Nephron progenitor cell (in vitro differentiated cells): ENCODE data around the gene ABHD14A.
A peak's percentile ranks its signal among the peaks of the same experiment; 100 is the strongest.

Experiments used
- DNase-seq: peaks from one replicate; pipeline ENCODE4 v3.0.0; 2021
- H3K27ac Mint-ChIP-seq: 2 replicates; pipeline ENCODE4 v1.8.0; 2021; ENCODE audit warnings: mild to moderate bottlenecking, moderate library complexity, mixed read lengths
- H3K27me3 Mint-ChIP-seq: 2 replicates; pipeline ENCODE4 v1.8.0; 2021; ENCODE audit warnings: mild to moderate bottlenecking, low read depth, mixed read lengths; ENCODE audit not compliant: poor library complexity
- H3K36me3 Mint-ChIP-seq: 2 replicates; pipeline ENCODE4 v1.8.0; 2021; ENCODE audit warnings: low read depth, mixed read lengths
- H3K4me1 Mint-ChIP-seq: 2 replicates; pipeline ENCODE4 v1.8.0; 2021; ENCODE audit warnings: mixed read lengths
- H3K4me3 Mint-ChIP-seq: 2 replicates; pipeline ENCODE4 v1.8.0; 2021; ENCODE audit warnings: mild to moderate bottlenecking, moderate library complexity, mixed read lengths
- H3K9me3 Mint-ChIP-seq: 2 replicates; pipeline ENCODE4 v1.8.0; 2021; ENCODE audit warnings: mild to moderate bottlenecking, moderate library complexity, mixed read lengths
- TF ChIP-seq, protein P1 (sequence below): fragments of 200-600 bp; sonication (generic); IDR thresholded peaks from 2 replicates; pipeline ENCODE4 v1.5.0; 2021; ENCODE audit warnings: antibody characterized with exemption

The ABHD14A gene

DNA sequence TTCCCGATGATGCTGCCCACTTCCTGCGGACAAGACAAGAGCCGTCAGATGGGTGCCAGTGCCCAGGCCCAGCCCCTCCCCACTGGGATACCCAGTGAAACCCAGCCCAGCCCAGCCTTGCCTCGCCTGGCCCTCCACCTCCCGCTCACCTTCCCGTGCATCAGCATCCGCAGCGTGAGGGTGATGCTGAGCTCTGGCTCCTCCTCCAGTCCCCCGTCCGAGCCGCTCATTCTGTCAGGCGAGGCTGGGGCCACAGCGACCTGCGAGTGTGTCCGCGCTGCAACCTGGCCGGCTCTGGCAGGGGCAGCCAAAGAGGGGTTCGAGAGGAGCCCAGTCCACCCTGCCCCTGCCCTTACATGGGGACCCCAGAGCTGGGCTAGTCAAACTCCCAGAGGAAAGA lies 13.9 kb upstream of the ABHD14A start:
- Mint-ChIP-seq H3K9me3 (no peaks in the 10 kb centered on the region), H3K4me1 (peaks cover 51% of the 10 kb centered on the region), H3K27ac (peak overlapping the region; percentile 77), H3K36me3 (peaks cover 27% of the 10 kb centered on the region), H3K27me3 (no peaks in the 10 kb centered on the region), H3K4me3 (no peak overlapping the region)
- TF ChIP-seq, protein P1, sequence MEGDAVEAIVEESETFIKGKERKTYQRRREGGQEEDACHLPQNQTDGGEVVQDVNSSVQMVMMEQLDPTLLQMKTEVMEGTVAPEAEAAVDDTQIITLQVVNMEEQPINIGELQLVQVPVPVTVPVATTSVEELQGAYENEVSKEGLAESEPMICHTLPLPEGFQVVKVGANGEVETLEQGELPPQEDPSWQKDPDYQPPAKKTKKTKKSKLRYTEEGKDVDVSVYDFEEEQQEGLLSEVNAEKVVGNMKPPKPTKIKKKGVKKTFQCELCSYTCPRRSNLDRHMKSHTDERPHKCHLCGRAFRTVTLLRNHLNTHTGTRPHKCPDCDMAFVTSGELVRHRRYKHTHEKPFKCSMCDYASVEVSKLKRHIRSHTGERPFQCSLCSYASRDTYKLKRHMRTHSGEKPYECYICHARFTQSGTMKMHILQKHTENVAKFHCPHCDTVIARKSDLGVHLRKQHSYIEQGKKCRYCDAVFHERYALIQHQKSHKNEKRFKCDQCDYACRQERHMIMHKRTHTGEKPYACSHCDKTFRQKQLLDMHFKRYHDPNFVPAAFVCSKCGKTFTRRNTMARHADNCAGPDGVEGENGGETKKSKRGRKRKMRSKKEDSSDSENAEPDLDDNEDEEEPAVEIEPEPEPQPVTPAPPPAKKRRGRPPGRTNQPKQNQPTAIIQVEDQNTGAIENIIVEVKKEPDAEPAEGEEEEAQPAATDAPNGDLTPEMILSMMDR: no peak
- no peak for DNase-seq

GRCh38 chr3:51961602-51962569 lies 13.0 kb upstream of the ABHD14A start:
- H3K4me1 Mint-ChIP-seq: peaks cover 55% of the 10 kb centered on the region
- no peak overlapping the region for H3K4me3 Mint-ChIP-seq
- H3K27ac Mint-ChIP-seq: peak overlapping the region; percentile 77
- H3K27me3 Mint-ChIP-seq: no peaks in the 10 kb centered on the region
- H3K9me3 Mint-ChIP-seq: no peaks in the 10 kb centered on the region
- H3K36me3 Mint-ChIP-seq: peaks cover 27% of the 10 kb centered on the region
- TF ChIP-seq, protein P1: no peak
- no peak for DNase-seq

DNA sequence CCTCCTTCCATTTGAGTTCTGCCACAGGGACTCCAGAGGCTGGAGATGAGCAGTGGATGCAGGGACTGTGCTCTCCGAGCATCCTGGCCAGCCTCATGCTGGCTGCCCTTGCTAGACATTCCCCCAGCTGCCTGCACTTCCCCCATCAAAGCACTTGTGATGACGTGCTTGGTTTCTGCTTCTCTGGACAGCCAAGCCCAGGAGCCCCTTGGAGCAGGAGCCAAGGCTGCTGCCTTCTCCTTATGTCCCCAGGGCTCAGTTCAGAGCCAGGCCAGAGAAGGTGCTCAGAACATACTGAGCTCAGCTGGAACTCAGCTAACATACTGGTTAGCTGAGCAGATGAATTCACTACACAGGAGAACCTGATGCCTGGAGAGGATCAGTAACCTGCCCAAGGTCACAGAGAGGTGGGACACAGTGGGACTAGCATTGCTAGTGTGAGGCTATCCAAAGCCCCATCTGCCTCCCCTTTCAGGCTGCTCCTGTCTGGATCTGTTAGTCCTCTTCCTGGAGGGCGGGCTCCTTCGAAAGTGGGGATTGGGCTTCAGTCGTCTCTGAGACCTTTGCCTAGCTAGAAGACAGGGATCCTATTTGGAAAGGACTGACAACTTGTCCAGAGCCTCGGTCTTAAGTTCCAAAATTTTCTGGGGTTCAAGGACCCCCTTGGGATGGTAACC lies 11.9 kb upstream of the ABHD14A start:
- Mint-ChIP-seq H3K4me1 (peaks cover 55% of the 10 kb centered on the region), H3K4me3 (no peak overlapping the region), H3K9me3 (no peaks in the 10 kb centered on the region), H3K27me3 (no peaks in the 10 kb centered on the region), H3K36me3 (peaks cover 27% of the 10 kb centered on the region), H3K27ac (no peak overlapping the region)
- no peak for DNase-seq
- TF ChIP-seq, protein P1: no peak

DNA sequence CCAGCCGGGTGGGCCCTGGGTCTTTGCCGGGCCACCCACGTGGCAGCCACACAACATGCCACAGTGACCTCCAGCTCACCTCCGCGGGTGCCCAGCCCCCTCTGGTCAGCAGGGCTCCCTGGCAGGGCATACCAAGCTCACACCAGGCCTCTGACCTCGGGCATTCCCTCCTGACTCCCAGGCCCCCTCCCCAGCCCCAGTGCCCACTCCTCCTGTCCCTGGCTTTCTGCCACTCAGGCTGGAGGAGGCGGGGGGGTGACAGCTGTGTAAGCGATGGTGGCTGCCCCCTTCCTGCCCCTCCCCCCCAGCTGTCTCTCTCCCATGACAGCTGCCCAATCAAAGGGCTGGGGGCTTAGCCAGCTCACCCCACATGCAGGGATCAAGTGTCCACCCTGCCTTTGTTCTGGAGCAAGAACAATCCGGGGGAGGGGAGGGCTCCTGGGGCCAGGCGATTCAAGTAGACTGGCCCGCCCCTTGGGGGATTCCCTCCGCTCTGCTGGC lies 10.9 kb upstream of the ABHD14A start:
- peak overlapping the region; percentile 93 for H3K4me3 Mint-ChIP-seq
- H3K9me3 Mint-ChIP-seq: no peaks in the 10 kb centered on the region
- TF ChIP-seq, protein P1: no peak
- no peaks in the 10 kb centered on the region for H3K27me3 Mint-ChIP-seq
- peaks cover 20% of the 10 kb centered on the region for H3K36me3 Mint-ChIP-seq
- DNase-seq: peak; percentile 73
- H3K27ac Mint-ChIP-seq: no peak overlapping the region
- H3K4me1 Mint-ChIP-seq: peaks cover 66% of the 10 kb centered on the region

- H3K36me3 Mint-ChIP-seq: peaks cover 20% of the 10 kb centered on the region
- no peaks in the 10 kb centered on the region for H3K27me3 Mint-ChIP-seq
- peaks cover 71% of the 10 kb centered on the region for H3K4me1 Mint-ChIP-seq
- peak overlapping the region; percentile 93 for H3K4me3 Mint-ChIP-seq
- DNase-seq: no peak
- no peak overlapping the region for H3K27ac Mint-ChIP-seq
- TF ChIP-seq, protein P1: no peak
- H3K9me3 Mint-ChIP-seq: no peaks in the 10 kb centered on the region
Measured at GRCh38 chr3:51964521-51964920, 10.3 kb upstream of the ABHD14A start.
